GM20431 (cell line): ENCODE results near the gene SYP.

Experiments
- in situ Hi-C: fragments of 300-500 bp; cut with MseI, MboI; formaldehyde crosslinking; loops from one replicate; pipeline ENCODE4 v1.15.0; 2020; ENCODE audit warnings: low sequenced_read_pairs; ENCODE audit not compliant: unreplicated experiment

SYP gene

GRCh38 chrX:49225858-49226257 lies 25.9 kb upstream of the SYP start:
- in situ Hi-C loops: no loop called here

- in situ Hi-C loops: no loop called here
Measured at GRCh38 chrX:49221868-49222267, 21.9 kb upstream of the SYP start.

- in situ Hi-C loops: no loop called here
Measured at GRCh38 chrX:49220100-49220499, 20.1 kb upstream of the SYP start.

- in situ Hi-C loops: no loop called here
Measured at GRCh38 chrX:49214996-49215526, 15.1 kb upstream of the SYP start.

- in situ Hi-C loops: no loop called here
Measured at GRCh38 chrX:49214416-49214815, 14.4 kb upstream of the SYP start.

GRCh38 chrX:49212861-49213260 lies 12.9 kb upstream of the SYP start:
- in situ Hi-C loops: no loop called here

GRCh38 chrX:49212209-49212608 lies 12.2 kb upstream of the SYP start:
- in situ Hi-C loops: no loop called here

GRCh38 chrX:49211074-49211473 lies 11.1 kb upstream of the SYP start:
- in situ Hi-C loops: no loop called here

GRCh38 chrX:49210406-49210805 lies 10.4 kb upstream of the SYP start:
- in situ Hi-C loops: no loop called here

GRCh38 chrX:49209434-49210251 lies 9.7 kb upstream of the SYP start:
- in situ Hi-C loops: no loop called here

- in situ Hi-C loops: no loop called here
Measured at GRCh38 chrX:49208399-49208798, 8.4 kb upstream of the SYP start.

GRCh38 chrX:49206543-49206942 lies 6.5 kb upstream of the SYP start:
- in situ Hi-C loops: no loop called here

- in situ Hi-C loops: no loop called here
Measured at GRCh38 chrX:49205443-49205842, 5.5 kb upstream of the SYP start.

GRCh38 chrX:49204709-49205108 lies 4.7 kb upstream of the SYP start:
- in situ Hi-C loops: no loop called here

- in situ Hi-C loops: no loop called here
Measured at GRCh38 chrX:49204017-49204416, 4.0 kb upstream of the SYP start.

GRCh38 chrX:49203536-49203935 lies 3.5 kb upstream of the SYP start:
- in situ Hi-C loops: no loop called here

GRCh38 chrX:49202022-49202421 lies 2.0 kb upstream of the SYP start:
- in situ Hi-C loops: no loop called here

- in situ Hi-C loops: no loop called here
Measured at GRCh38 chrX:49199315-49199595, 738 bp downstream of the SYP start.

GRCh38 chrX:49198540-49199314 lies 1.3 kb downstream of the SYP start:
- in situ Hi-C loops: no loop called here

GRCh38 chrX:49197543-49198087 lies 2.4 kb downstream of the SYP start:
- in situ Hi-C loops: no loop called here

GRCh38 chrX:49193542-49193964 lies 6.4 kb downstream of the SYP start:
- in situ Hi-C loops: no loop called here
